DOHH2 (cell line): ENCODE measurements around the gene IDUA.

Source experiments
- CTCF ChIP-seq: fragments of 200-600 bp; sonication (generic); IDR thresholded peaks from one replicate; pipeline ENCODE4 v1.5.1; 2014; ENCODE audit warnings: antibody characterized with exemption, mild to moderate bottlenecking, low read depth, low read length; ENCODE audit not compliant: poor library complexity, severe bottlenecking
- EZH2phosphoT487 ChIP-seq: fragments of 200-600 bp; sonication (generic); IDR thresholded peaks from 2 replicates; pipeline ENCODE4 v1.6.1; 2017; ENCODE audit warnings: borderline replicate concordance, mild to moderate bottlenecking, antibody characterized with exemption, low read length, moderate library complexity, mixed read lengths

GRCh38 chr4:987624-988513 is 1.0 kb downstream of the IDUA start:
- no peak for TF ChIP-seq CTCF
- no peak for TF ChIP-seq EZH2phosphoT487
